SK-N-MC (cell line): ENCODE measurements around the gene ARHGAP23.

Source experiments
- DNase-seq: peaks from one replicate; pipeline ENCODE4 v3.0.0-alpha.2; 2011; ENCODE audit warnings: low read depth, low spot score
- H3K27ac ChIP-seq: fragments of 200-600 bp; sonication (generic); 2 replicates; pipeline ENCODE4 v1.5.1; 2016; ENCODE audit warnings: mixed run types
- H3K36me3 ChIP-seq: fragments of 200-600 bp; sonication (generic); 2 replicates; pipeline ENCODE4 v1.6.1; 2017; ENCODE audit warnings: antibody characterized with exemption, low read length, mixed read lengths; ENCODE audit not compliant: insufficient read depth
- H3K4me3 ChIP-seq: fragments of 200-600 bp; sonication (generic); 2 replicates; pipeline ENCODE4 v1.5.1; 2016
- H3K9ac ChIP-seq: fragments of 200-600 bp; sonication (generic); 2 replicates; pipeline ENCODE4 v1.8.0; 2017; ENCODE audit warnings: mixed run types, mixed read lengths; ENCODE audit not compliant: insufficient read length
- H3K9me3 ChIP-seq: fragments of 200-600 bp; sonication (generic); 2 replicates; pipeline ENCODE4 v1.6.1; 2017; ENCODE audit warnings: low read depth, mild to moderate bottlenecking, antibody characterized with exemption, low read length, moderate library complexity, mixed read lengths
- EZH2 ChIP-seq: fragments of 200-600 bp; sonication (generic); IDR thresholded peaks from one replicate; pipeline ENCODE4 v1.6.1; 2017; ENCODE audit warnings: antibody characterized with exemption
- FOXP2 ChIP-seq: optimal IDR thresholded peaks from 2 replicates; pipeline ENCODE3; 2011; ENCODE audit warnings: mild to moderate bottlenecking, moderate library complexity; ENCODE audit not compliant: insufficient read depth; ENCODE audit errors: extremely low read length, control extremely low read depth
- POLR2AphosphoS5 ChIP-seq: IDR thresholded peaks from 2 replicates; pipeline ENCODE4 v1.6.1; 2012; ENCODE audit warnings: mild to moderate bottlenecking, low read depth, low read length, borderline replicate concordance

The ARHGAP23 gene

GRCh38 chr17:38560503-38561318, 132.4 kb downstream of the ARHGAP23 start:
- TF ChIP-seq POLR2AphosphoS5 (no peak), EZH2 (no peak), FOXP2 (no peak)
- H3K4me3 ChIP-seq, result no peak overlapping the region
- no peak overlapping the region for H3K9ac ChIP-seq
- H3K27ac ChIP-seq, result no peak overlapping the region
- H3K9me3 ChIP-seq, result no peaks in the 10 kb centered on the region
- no peak for DNase-seq
- H3K36me3 ChIP-seq, result no peaks in the 10 kb centered on the region

DNA sequence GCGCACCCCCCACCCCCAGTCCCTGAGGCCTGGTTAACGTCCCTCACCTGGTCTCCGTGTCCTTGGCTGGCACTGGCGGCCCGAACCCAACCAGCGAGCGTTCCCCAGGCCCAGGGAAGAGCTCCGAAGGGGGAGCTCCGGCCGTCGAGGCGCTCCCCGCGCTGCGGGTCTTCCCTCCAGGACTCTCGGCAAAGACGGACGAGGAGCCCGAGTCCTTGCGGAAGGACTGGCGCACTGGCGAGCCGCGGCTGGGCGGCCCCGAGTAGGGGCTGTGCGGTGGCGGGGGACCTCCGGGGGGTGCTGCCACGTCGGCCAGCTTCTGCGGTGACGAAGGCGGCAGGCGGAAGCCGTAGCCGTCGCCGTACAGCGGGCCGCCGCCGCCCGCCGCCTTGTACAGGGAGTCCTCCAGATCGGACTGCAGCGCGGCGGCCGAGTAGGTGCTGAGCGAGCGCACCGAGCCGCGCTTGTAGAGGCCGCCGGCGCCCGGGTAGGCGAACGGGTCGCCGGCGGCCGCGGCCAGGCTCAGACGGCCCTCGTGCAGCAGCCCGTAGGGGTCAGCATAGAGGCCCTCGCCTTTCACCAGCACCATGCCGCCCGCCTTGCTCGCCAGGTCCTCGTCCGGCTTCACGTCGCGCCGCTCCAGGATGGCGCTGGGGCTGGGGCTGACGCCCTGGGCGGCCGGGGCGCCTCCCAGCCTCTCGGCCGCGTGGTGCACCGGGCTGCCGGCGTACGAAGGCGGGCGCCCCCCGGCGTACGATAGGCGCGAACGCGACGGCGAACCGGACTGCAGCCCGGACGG, 133.4 kb downstream of the ARHGAP23 start:
- H3K9me3 ChIP-seq, result no peaks in the 10 kb centered on the region
- no peak for DNase-seq
- H3K4me3 ChIP-seq, result no peak overlapping the region
- no peaks in the 10 kb centered on the region for H3K36me3 ChIP-seq
- TF ChIP-seq FOXP2 (no peak), EZH2 (no peak), POLR2AphosphoS5 (no peak)
- no peak overlapping the region for H3K27ac ChIP-seq
- H3K9ac ChIP-seq, result no peak overlapping the region
